T1000 (cell line): Measurements from ENCODE around the gene SKA1.
"Not testable (repeated sequence)": the region's sequence is repeated elsewhere in the genome, so short reads cannot be mapped to it uniquely, and the experiment has no call there.

Experiments used
- DNase-seq: peaks from one replicate; lab custom pipeline; 2025; ENCODE audit warnings: mixed read lengths; lab: John Stamatoyannopoulos, UW

SKA1 gene

DNA sequence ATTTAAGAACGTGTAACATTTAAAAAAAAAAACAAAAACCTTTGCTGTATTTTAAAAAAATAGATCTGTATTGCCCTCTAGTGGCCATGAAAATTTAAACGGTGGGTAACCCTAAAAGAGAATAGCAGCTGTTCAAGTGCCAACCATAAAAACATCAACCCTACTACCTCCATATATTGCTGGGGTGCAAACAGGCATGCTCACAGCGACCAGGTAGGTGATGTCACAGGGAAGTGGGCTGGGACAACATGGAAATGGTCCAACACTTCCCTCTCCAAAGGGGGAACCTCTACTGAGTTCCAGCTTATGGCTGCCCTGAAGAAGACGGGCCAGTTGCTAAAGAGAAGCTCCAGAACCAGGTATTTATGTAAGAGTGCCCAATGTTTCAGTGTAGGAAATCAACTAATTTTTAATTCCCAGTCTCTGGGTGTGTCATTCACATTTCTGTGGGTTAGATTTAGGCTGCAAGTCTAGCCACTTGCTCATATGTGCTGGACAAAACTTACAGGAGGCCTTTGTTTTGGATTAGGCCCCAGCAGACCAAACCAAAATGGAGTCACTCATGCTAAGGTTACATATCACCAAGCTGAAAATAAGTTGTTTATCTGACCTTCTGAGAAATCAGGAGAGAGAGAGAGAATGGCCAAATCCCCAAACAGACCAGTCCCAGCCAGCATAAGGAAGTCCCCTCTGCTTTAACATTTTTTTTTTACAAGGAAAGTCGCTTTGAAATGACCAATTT lies 54.5 kb downstream of the SKA1 start:
- no peak for DNase-seq

DNA sequence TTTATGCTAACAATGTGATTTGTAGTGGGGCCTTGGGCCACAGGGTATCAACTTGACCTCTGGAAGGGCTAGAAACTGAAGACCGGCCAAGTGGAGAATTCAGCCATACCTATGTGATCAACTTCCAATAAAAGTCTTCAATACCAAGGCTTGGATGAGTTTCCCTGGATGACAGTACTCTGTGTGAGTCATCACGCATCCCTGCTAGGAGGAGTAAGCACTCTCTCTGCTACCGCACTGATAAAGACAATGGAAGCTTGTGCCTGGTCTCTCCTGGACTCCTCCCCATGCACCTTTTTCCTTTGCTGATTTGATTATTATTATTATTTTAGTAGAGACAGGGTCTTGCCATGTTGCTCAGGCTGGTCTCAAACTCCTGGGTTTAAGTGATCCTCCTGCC lies 58.1 kb downstream of the SKA1 start:
- DNase-seq = no peak

DNA sequence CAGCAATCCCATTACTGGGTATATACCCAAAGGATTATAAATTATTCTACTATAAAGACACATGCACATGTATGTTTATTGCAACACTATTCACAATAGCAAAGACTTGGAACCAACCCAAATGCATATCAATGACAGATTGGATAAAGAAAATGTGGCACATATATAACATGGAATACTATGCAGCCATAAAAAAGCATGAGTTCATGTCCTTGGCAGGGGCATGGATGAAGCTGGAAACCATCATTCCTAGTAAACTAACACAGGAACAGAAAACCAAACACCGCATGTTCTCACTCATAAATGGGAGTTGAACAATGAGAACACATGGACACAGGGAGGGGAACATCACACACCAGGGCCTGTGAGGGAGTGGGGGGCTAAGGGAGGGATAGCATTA lies 61.9 kb downstream of the SKA1 start:
- not testable (repeated sequence) for DNase-seq

DNA sequence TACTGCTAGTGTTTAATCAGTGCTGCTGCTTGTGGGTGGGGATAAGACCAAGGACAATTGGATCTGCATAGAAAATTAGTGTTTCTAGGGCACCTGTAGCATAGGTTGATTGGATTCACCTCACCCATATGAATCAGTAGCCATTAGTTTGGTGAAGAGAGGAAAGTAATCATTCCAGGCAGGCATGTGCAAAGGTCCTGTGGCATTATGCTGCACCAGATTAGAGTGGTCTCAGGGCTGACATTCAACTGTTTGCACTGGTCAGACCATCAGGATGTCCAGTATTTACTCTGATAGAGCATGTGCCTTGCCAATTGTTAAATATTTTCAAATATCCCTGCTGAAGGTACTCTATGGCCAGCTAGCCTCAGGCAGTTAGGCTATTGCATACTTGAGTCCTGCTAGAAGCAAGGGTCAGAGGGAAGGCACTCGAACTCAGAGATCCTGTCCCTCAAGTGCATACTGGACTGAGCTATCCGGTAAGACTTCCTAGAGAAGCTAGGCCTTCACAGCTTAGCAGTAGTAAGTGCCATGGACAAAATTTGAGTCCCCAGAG lies 64.7 kb downstream of the SKA1 start:
- DNase-seq = no peak

DNA sequence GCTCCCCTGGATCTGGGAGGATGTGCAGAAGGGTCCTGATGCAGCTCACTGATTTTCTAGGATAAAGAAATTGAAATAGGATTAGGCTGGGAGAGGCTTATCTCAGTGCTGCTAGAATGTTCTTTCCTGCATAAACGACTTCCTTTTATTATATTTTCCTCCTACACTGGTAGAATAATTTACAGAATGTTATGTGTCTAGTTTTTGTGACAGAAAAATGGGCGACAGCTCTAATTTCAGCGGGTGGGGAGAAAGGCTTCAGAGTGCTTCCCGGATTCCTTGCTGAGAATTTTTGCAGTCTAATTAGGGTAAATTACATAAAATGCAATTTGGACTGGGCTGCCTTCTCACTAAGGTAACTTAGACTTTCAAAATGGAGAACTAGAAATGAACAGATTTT lies 66.2 kb downstream of the SKA1 start:
- DNase-seq = no peak

DNA sequence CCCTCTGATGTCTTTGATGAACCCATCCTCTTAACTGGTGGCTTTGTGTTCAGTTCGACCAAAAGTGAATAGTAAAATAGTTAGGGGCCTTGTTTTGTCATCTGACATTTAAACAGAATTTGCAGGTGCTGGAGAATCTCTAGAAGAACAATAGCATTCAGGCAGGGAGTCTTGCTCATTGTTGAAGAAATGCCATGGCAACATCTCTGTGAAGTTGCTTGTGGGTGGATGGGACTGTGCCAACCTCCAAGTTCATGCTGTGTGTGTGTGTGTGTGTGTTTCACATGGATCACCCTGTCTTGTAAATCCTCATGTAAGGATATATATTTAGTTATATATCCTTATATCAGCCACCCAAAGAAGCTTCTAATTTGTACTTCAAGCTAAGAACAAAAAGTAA lies 66.7 kb downstream of the SKA1 start:
- DNase-seq = no peak
